Skeletal muscle satellite cell (primary cell): ENCODE data around the gene ADD1.
"Not testable (repeated sequence)": the region's sequence is repeated elsewhere in the genome, so short reads cannot be mapped to it uniquely, and the experiment has no call there.

Source experiments
- H3K27me3 ChIP-seq: 2 replicates; pipeline ENCODE4 v1.7.0; 2013; ENCODE audit warnings: low read length; ENCODE audit not compliant: control insufficient read depth, insufficient read depth
- H3K36me3 ChIP-seq: 2 replicates; pipeline ENCODE4 v1.7.0; 2013; ENCODE audit warnings: mild to moderate bottlenecking, control low read depth, low read length; ENCODE audit not compliant: insufficient read depth
- H3K4me1 ChIP-seq: 2 replicates; pipeline ENCODE4 v1.7.0; 2013; ENCODE audit warnings: low read length; ENCODE audit not compliant: control insufficient read depth, insufficient read depth
- H3K4me2 ChIP-seq: 2 replicates; pipeline ENCODE4 v1.7.0; 2013; ENCODE audit warnings: mild to moderate bottlenecking, low read length
- H3K4me3 ChIP-seq: 2 replicates; pipeline ENCODE4 v1.7.0; 2013; ENCODE audit warnings: low read length
- H3K9ac ChIP-seq: 2 replicates; pipeline ENCODE4 v1.7.0; 2013; ENCODE audit warnings: mild to moderate bottlenecking, low read depth, low read length, moderate library complexity
- H3K9me3 ChIP-seq: replicated peaks from 2 replicates; pipeline ENCODE4 v1.7.0; 2013; ENCODE audit warnings: mild to moderate bottlenecking, control low read depth, low read length

Gene ADD1

GRCh38 chr4:2953496-2953895 is 109.9 kb downstream of the ADD1 start:
- H3K9ac ChIP-seq, result no peak overlapping the region
- no peaks in the 10 kb centered on the region for H3K9me3 ChIP-seq
- no peak overlapping the region for H3K4me2 ChIP-seq
- peaks cover 13% of the 10 kb centered on the region for H3K4me1 ChIP-seq
- no peaks in the 10 kb centered on the region for H3K27me3 ChIP-seq
- H3K36me3 ChIP-seq, result peaks cover 75% of the 10 kb centered on the region
- no peak overlapping the region for H3K4me3 ChIP-seq

GRCh38 chr4:2954358-2955185 is 110.9 kb downstream of the ADD1 start:
- Histone ChIP-seq H3K4me2 (no peak overlapping the region), H3K4me1 (peaks cover 20% of the 10 kb centered on the region), H3K36me3 (peaks cover 66% of the 10 kb centered on the region), H3K9ac (no peak overlapping the region), H3K9me3 (no peaks in the 10 kb centered on the region), H3K4me3 (no peak overlapping the region), H3K27me3 (no peaks in the 10 kb centered on the region)

GRCh38 chr4:2955186-2956044 is 111.8 kb downstream of the ADD1 start:
- not testable (repeated sequence) for H3K4me2 ChIP-seq, H3K27me3 ChIP-seq, H3K4me3 ChIP-seq, H3K9me3 ChIP-seq, H3K9ac ChIP-seq
- Histone ChIP-seq H3K36me3 (peaks cover 57% of the 10 kb centered on the region), H3K4me1 (peaks cover 20% of the 10 kb centered on the region)

- peaks cover 35% of the 10 kb centered on the region for H3K36me3 ChIP-seq
- no peaks in the 10 kb centered on the region for H3K27me3 ChIP-seq
- H3K9ac ChIP-seq, result peak overlapping the region; percentile 1
- peaks cover 29% of the 10 kb centered on the region for H3K4me1 ChIP-seq
- peak overlapping the region; percentile 13 for H3K4me3 ChIP-seq
- H3K4me2 ChIP-seq, result peak overlapping the region; percentile 63
- H3K9me3 ChIP-seq, result no peaks in the 10 kb centered on the region
Observed at GRCh38 chr4:2958446-2958845, 114.8 kb downstream of the ADD1 start.

- not testable (repeated sequence) for H3K9me3 ChIP-seq, H3K9ac ChIP-seq, H3K4me3 ChIP-seq, H3K4me2 ChIP-seq, H3K27me3 ChIP-seq
- Histone ChIP-seq H3K4me1 (peaks cover 36% of the 10 kb centered on the region), H3K36me3 (peaks cover 22% of the 10 kb centered on the region)
Observed at GRCh38 chr4:2960450-2960849, 116.8 kb downstream of the ADD1 start.

- Histone ChIP-seq H3K4me2 (peak overlapping the region; percentile 94), H3K4me3 (peak overlapping the region; percentile 95), H3K4me1 (peaks cover 36% of the 10 kb centered on the region), H3K27me3 (no peaks in the 10 kb centered on the region), H3K36me3 (peaks cover 12% of the 10 kb centered on the region), H3K9me3 (no peaks in the 10 kb centered on the region), H3K9ac (peak overlapping the region; percentile 96)
Observed at GRCh38 chr4:2961421-2961810, 117.8 kb downstream of the ADD1 start.

GRCh38 chr4:2961811-2962441 is 118.3 kb downstream of the ADD1 start:
- H3K36me3 ChIP-seq, result peaks cover 7% of the 10 kb centered on the region
- peak overlapping the region; percentile 95 for H3K4me3 ChIP-seq
- H3K9me3 ChIP-seq, result no peaks in the 10 kb centered on the region
- H3K4me2 ChIP-seq, result peak overlapping the region; percentile 94
- H3K9ac ChIP-seq, result peak overlapping the region; percentile 96
- peaks cover 36% of the 10 kb centered on the region for H3K4me1 ChIP-seq
- H3K27me3 ChIP-seq, result no peaks in the 10 kb centered on the region

GRCh38 chr4:2962614-2963174 is 119.0 kb downstream of the ADD1 start:
- Histone ChIP-seq H3K4me2 (peak overlapping the region; percentile 94), H3K9ac (peak overlapping the region; percentile 96), H3K36me3 (peaks cover 1% of the 10 kb centered on the region), H3K4me1 (peaks cover 31% of the 10 kb centered on the region), H3K27me3 (no peaks in the 10 kb centered on the region), H3K9me3 (no peaks in the 10 kb centered on the region), H3K4me3 (peak overlapping the region; percentile 95)

- Histone ChIP-seq H3K9ac (peak within 1 kb of the TSS; percentile 96), H3K9me3 (no peaks in the 10 kb centered on the region), H3K4me2 (peak within 1 kb of the TSS; percentile 95), H3K4me3 (peak within 1 kb of the TSS; percentile 95), H3K36me3 (no peaks in the 10 kb centered on the region), H3K27me3 (no peaks in the 10 kb centered on the region), H3K4me1 (peaks cover 24% of the 10 kb centered on the region)
Observed at GRCh38 chr4:2963175-2963965, 119.7 kb downstream of the ADD1 start, which contains the start of the genes GRK4 and NOP14. GRK4 (plus strand) TSS chr4:2963571; CDS start chr4:2964071, 500 bp downstream. NOP14 (minus strand) TSS chr4:2963406; CDS start chr4:2963319, 87 bp downstream.

- Histone ChIP-seq H3K4me3 (peak overlapping the region; percentile 95), H3K9me3 (no peaks in the 10 kb centered on the region)
Observed at GRCh38 chr4:2963966-2964471, 120.4 kb downstream of the ADD1 start.

More at GRCh38 chr4:2963966-2964471, 120.4 kb downstream of the ADD1 start:
- no peaks in the 10 kb centered on the region for H3K36me3 ChIP-seq
- peaks cover 18% of the 10 kb centered on the region for H3K4me1 ChIP-seq
- peak overlapping the region; percentile 96 for H3K9ac ChIP-seq
- H3K27me3 ChIP-seq, result no peaks in the 10 kb centered on the region
- H3K4me2 ChIP-seq, result peak overlapping the region; percentile 95
